SJCRH30 (cell line): Measurements from ENCODE around the gene FAHD1. TPM values are rescaled to one million over a fixed set of nuclear protein-coding genes. Genes with fewer than 3 reads are reported as not detected.

Experiments
- DNase-seq, 2 experiments: peaks; one replicate each; pipeline ENCODE4 v3.0.0-alpha.2; 2015 to 2020
- H3K27ac ChIP-seq: fragments of 250-450 bp; sonication (Bioruptor Pico); 2 replicates; pipeline ENCODE4 v1.5.1; 2020; ENCODE audit warnings: mild to moderate bottlenecking, moderate library complexity
- H3K27me3 ChIP-seq: fragments of 250-450 bp; sonication (Bioruptor Pico); 2 replicates; pipeline ENCODE4 v1.5.1; 2020; ENCODE audit warnings: mild to moderate bottlenecking, moderate library complexity
- H3K36me3 ChIP-seq: fragments of 250-450 bp; sonication (Bioruptor Pico); 2 replicates; pipeline ENCODE4 v1.5.1; 2020; ENCODE audit warnings: mild to moderate bottlenecking, moderate library complexity
- H3K4me1 ChIP-seq: fragments of 250-450 bp; sonication (Bioruptor Pico); 2 replicates; pipeline ENCODE4 v1.5.1; 2020; ENCODE audit warnings: mild to moderate bottlenecking, moderate library complexity
- H3K4me3 ChIP-seq: fragments of 250-450 bp; sonication (Bioruptor Pico); 2 replicates; pipeline ENCODE4 v1.5.1; 2020; ENCODE audit warnings: mild to moderate bottlenecking, moderate library complexity
- H3K9me3 ChIP-seq: fragments of 250-450 bp; sonication (Bioruptor Pico); replicated peaks from 2 replicates; pipeline ENCODE4 v1.5.1; 2020; ENCODE audit warnings: mild to moderate bottlenecking, moderate library complexity
- total RNA-seq: library from RNA; depleted of rRNA; stranded (reverse); fragments of >200 nt; shearing (Covaris generic); gene quantifications from 2 replicates; pipeline ENCODE4 v1.2.3, GENCODE V29; 2014

Gene FAHD1
- total RNA-seq, 1 experiment from 2014 or later: 16.2 TPM

DNA sequence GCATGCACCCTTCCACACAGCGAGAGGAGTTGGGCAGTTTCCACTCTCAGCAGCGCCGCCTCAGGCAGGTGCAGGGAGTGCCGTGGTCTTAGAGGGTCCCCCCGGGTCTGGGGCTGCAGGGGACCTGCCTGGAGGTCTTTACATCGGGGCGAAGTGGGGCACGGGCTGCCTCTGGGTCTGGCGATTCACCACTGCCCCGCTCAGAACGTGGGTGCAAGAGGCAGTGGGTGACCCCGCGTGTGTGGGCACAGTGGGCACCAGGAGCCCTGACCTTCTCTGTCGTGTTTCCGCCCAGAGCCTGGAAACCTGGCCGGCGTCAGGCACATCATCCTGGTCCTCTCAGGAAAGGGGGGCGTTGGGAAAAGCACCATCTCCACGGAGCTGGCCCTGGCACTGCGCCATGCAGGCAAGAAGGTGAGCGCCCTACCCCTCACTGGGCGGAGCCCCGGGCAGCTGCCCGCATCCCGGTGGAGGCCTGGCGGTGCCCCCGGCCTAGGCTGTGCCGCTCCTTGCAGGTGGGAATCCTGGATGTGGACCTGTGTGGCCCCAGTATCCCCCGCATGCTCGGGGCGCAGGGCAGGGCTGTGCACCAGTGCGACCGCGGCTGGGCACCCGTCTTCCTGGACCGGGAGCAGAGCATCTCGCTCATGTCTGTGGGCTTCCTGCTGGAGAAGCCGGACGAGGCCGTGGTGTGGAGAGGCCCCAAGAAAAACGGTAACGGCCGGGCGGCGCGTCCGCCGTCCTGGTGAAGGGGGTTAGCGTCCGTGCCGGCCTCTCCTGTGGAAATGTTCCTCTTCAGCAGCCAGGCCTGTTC is 40.6 kb upstream of the FAHD1 start:
- no peaks in the 10 kb centered on the region for H3K27me3 ChIP-seq
- H3K9me3 ChIP-seq: no peaks in the 10 kb centered on the region
- DNase-seq: peak in 1 of 2 experiments; percentile 1
- H3K36me3 ChIP-seq: peaks cover 3% of the 10 kb centered on the region
- H3K4me1 ChIP-seq: no peaks in the 10 kb centered on the region
- no peak overlapping the region for H3K4me3 ChIP-seq
- no peak overlapping the region for H3K27ac ChIP-seq

DNA sequence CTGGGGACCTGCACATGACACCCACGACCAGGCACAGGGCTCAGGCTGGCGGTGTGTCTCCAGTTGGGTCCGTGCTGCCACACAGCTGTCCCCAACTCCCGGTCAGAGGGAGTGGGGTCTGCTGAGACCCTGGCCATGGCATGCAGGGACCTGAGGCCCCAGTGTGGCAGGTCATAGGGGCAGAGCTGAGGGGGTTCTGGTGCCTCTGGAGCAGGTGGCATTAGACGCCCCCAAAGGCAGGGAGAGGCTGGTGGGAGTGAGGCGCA is 40.0 kb upstream of the FAHD1 start:
- Histone ChIP-seq H3K4me3 (no peak overlapping the region), H3K36me3 (peaks cover 3% of the 10 kb centered on the region), H3K27me3 (no peaks in the 10 kb centered on the region)

DNA sequence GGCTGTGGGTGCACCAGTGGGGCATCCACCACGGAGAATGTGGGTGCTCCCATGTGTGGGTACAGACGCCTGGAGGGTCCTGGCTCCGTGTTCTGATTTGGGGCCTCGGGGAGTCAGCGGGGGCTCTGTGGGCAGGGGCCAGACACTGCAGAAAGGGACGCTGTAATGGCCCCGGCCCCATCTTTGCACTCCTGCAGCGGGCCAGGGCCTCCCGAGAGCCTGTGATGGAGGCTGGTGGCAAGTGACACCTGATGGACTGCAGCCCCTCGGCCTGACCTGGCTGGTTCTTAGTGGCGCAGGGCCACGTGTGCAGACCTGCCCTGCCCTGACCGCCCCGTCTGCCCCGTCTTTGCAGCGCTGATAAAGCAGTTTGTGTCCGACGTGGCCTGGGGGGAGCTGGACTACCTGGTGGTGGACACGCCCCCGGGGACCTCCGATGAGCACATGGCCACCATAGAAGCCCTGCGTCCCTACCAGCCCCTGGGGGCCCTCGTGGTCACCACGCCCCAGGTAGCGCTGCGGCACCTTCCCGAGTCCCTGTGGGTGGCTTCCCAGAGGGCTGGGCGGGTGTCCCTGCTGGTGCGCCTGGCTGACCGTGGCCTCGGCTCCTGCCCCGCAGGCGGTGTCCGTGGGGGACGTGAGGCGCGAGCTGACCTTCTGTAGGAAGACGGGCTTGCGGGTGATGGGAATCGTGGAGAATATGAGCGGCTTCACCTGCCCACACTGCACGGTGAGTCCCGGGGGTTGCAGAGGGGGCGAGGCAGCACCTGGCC is 39.5 kb upstream of the FAHD1 start:
- Histone ChIP-seq H3K36me3 (peaks cover 3% of the 10 kb centered on the region), H3K27ac (no peak overlapping the region)
- DNase-seq: peak in 1 of 2 experiments; percentile 2

More for the DNA sequence above, 40.0 kb upstream of the FAHD1 start:
- Histone ChIP-seq H3K9me3 (no peaks in the 10 kb centered on the region), H3K27ac (no peak overlapping the region), H3K4me1 (no peaks in the 10 kb centered on the region)
- no peak for DNase-seq

DNA sequence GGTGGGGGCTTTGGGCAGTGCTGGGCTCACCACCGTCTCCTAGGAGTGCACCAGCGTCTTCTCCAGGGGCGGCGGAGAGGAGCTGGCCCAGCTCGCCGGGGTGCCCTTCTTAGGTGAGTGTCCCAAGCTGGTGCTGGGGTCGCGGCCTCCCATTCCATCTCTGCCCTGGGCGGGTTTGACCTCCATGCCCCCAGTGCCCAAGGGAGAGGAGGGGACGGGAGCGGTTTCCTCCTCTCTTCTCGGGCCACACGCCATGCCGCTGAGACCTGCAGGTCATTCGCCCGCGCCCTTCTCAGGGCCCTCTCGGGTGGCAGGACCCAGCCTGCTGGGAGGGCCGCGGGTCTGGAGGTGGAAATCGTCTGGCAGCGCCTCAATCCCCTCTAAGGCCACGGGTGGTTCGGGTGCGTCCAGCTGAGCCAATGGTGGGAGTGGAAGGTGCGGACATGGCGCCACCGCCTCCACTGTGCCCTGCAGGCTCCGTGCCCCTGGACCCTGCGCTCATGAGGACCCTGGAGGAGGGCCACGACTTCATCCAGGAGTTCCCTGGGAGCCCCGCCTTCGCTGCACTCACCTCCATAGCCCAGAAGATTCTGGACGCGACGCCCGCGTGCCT is 38.8 kb upstream of the FAHD1 start:
- Histone ChIP-seq H3K9me3 (no peaks in the 10 kb centered on the region), H3K27ac (no peak overlapping the region), H3K4me3 (no peak overlapping the region), H3K27me3 (no peaks in the 10 kb centered on the region), H3K4me1 (no peaks in the 10 kb centered on the region), H3K36me3 (peaks cover 3% of the 10 kb centered on the region)
- DNase-seq: peak in 1 of 2 experiments; percentile 1

More for the DNA sequence above, 39.5 kb upstream of the FAHD1 start:
- no peaks in the 10 kb centered on the region for H3K9me3 ChIP-seq
- no peaks in the 10 kb centered on the region for H3K27me3 ChIP-seq
- no peak overlapping the region for H3K4me3 ChIP-seq
- no peaks in the 10 kb centered on the region for H3K4me1 ChIP-seq

DNA sequence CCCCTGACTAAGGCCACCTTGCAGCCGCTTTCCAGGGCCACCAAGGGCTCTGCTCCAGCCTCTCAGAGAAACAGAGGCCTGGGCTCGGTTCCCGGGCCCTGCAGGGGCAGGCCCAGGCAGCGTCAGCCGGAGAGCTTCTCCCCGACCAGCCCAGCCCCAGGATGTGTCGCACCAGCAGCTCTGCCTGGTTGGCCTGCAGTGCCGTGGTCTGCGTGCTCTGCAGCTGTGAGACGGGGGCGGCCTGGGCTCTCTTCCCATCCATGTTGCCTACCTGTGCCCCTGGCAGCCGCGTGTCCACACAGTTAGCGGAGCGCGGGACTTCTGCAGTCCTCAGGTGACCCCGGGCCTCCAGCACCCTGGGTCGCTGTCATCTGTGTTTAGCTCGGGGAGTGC is 38.3 kb upstream of the FAHD1 start:
- H3K4me3 ChIP-seq: no peak overlapping the region
- H3K4me1 ChIP-seq: no peaks in the 10 kb centered on the region
- no peaks in the 10 kb centered on the region for H3K9me3 ChIP-seq
- H3K27ac ChIP-seq: no peak overlapping the region
- peaks cover 3% of the 10 kb centered on the region for H3K36me3 ChIP-seq
- H3K27me3 ChIP-seq: no peaks in the 10 kb centered on the region
- peak in 1 of 2 experiments; percentile 1 for DNase-seq

DNA sequence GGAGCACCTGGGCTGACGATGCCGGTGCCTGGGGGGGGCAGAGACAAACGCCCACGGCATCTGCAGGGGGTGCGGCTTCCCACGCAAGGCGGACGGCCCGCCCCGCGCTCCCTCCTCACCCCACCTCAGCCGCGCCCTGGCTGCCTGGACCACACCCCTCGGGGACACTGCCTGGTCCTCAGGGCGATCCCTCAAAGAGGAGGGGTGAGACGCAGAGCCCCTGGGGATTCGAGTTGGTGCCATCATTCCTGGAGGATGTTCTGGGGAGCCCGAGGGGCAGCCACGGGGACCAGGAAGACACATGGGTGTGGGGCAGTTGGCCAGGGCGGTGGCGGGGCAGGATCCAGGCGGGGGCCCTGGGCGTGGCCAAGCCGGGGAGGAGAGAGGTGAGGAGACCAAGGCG is 37.4 kb upstream of the FAHD1 start:
- H3K4me1 ChIP-seq: peaks cover 5% of the 10 kb centered on the region; the same call in 1 of the 2 replicates
- no peak for DNase-seq
- no peaks in the 10 kb centered on the region for H3K9me3 ChIP-seq
- no peak overlapping the region for H3K4me3 ChIP-seq
- peaks cover 3% of the 10 kb centered on the region for H3K36me3 ChIP-seq
- H3K27me3 ChIP-seq: no peaks in the 10 kb centered on the region
- no peak overlapping the region for H3K27ac ChIP-seq

DNA sequence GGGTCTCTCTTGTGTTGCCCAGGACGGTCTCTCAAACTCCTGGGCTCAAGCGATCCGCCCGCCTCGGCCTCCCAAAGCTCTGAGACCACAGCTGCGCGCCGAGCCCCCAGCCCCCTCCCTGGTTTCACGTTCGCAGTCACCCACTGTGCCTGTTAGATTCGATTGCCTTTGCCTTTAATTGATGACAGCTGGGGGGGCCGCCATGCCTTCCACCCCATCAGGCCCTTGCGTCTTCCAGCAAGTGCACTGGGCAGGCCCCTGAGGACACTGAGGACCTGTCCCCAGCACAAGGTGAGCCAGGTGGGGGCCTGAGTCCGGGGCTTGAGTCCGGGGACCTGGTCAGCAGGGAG is 36.8 kb upstream of the FAHD1 start:
- Histone ChIP-seq H3K36me3 (peaks cover 3% of the 10 kb centered on the region), H3K4me3 (no peak overlapping the region), H3K27ac (no peak overlapping the region)

DNA sequence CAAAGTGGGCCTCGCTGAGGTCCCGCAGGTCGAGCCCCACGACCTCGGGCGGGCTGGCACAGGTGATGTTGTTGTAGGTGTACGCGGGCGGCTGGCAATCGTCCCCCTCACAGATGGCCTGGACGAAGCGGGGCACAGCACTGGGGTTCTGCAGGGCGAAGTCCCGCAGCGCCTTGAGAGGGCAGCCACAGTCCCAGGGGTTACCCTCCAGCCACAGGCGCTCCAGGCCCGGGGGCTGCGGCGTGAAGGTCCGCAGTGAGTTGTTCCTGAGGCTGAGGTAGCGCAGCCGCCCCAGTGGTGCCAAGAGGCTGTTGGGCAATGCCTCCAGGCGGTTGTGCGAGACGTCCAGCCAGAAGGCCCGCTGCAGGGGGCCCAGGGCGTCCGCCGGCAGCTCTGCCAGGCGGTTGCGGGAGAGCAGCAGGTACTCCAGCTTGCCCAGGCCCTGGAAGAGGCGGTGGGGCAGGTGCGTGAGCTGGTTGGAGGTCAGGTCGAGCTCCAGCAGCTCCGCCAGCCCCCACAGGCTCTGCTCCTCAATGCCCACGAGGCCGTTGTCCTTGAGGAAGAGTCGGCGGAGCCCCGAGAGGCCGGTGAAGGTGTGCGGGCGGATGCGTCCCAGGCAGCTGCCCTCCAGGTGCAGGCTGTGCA is 36.3 kb upstream of the FAHD1 start:
- H3K36me3 ChIP-seq: peaks cover 3% of the 10 kb centered on the region
- no peak for DNase-seq

More for the DNA sequence above, 36.8 kb upstream of the FAHD1 start:
- no peak for DNase-seq
- peaks cover 9% of the 10 kb centered on the region; the same call in 1 of the 2 replicates for H3K4me1 ChIP-seq
- H3K9me3 ChIP-seq: no peaks in the 10 kb centered on the region
- no peaks in the 10 kb centered on the region for H3K27me3 ChIP-seq

DNA sequence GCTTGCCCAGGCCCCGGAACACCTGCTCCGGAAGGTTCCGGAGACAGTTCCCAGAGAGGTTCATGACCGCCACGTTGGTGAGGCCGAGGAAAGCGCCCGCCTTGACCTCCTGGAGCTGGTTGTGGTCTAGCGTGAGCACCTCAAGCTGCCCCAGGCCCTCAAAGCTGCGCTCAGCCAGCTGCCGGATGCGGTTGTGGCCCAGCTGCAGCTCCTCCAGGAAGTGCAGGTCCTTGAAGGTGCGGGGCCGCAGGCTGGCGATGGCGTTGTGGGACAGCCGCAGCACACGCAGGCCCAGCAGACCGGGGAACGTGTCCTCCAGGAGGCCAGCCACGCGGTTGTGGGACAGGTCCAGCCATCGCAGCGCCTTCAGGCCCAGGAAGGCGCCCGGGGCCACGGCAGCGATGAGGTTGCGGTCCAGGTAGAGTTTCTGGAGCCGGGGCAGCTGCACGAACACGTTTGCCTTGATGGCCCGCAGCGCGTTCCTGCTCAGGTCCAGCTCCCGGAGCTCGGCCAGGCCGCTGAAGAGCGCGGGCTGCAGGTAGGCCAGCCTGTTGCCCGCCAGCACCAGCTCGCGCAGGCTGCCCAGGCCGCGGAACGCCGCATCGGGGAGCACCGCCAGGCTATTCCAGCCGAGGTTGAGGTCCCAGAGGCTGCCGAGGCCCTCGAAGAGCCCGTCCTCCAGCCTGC is 35.6 kb upstream of the FAHD1 start:
- no peak for DNase-seq
- H3K9me3 ChIP-seq: no peaks in the 10 kb centered on the region
- peaks cover 9% of the 10 kb centered on the region; the same call in 1 of the 2 replicates for H3K4me1 ChIP-seq
- H3K27me3 ChIP-seq: no peaks in the 10 kb centered on the region
- H3K36me3 ChIP-seq: peaks cover 3% of the 10 kb centered on the region
- H3K4me3 ChIP-seq: no peak overlapping the region
- H3K27ac ChIP-seq: no peak overlapping the region

More for the DNA sequence above, 36.3 kb upstream of the FAHD1 start:
- Histone ChIP-seq H3K27me3 (no peaks in the 10 kb centered on the region), H3K27ac (no peak overlapping the region), H3K9me3 (no peaks in the 10 kb centered on the region), H3K4me1 (peaks cover 9% of the 10 kb centered on the region; the same call in 1 of the 2 replicates), H3K4me3 (no peak overlapping the region)

DNA sequence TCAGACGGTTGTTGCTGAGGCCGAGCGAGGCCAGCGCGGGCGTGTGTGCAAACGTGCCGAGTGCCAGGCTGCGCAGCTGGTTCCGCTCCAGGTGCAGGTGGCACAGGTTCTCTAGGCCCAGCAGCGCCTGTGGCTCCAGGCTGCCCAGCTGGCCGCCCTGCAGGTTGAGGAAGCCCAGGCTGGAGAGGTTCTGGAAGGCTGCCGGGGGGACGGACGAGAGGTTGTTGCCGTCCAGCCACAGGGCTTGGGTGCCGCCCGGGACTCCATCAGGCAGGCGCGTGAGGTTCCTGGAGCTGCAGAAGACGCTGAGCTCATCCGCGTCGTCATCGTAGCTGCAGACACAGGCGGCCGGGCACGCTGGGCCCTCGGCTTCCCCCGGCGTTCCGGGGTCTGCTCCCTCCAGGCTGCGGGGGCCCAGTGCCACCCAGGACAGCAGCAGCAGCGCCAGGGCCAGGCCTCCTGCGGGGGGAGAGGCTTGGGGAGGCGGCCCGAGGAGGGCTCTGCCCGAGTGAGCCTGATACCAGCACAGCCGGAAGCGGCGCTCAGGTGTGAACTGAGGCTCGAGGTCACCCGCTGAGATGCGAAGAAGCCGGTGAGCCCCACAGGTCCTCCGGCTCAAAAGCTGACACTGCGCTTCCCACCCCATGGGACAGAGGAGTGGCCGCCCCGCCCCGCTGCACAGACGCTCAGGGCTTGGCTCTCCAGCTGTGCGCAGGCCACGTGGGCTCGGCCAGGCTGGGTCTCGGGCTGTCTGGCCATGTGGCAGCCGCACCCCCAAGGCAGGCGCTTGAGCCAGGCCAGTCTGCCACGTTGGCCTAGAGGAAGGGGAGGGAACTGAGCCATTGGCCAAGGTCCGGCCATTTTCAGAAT is 34.8 kb upstream of the FAHD1 start:
- no peak overlapping the region for H3K4me3 ChIP-seq
- peaks cover 3% of the 10 kb centered on the region; the same call in 1 of the 2 replicates for H3K36me3 ChIP-seq
- no peaks in the 10 kb centered on the region for H3K27me3 ChIP-seq
- no peak for DNase-seq
- H3K4me1 ChIP-seq: peaks cover 9% of the 10 kb centered on the region; the same call in 1 of the 2 replicates
- H3K27ac ChIP-seq: no peak overlapping the region
- no peaks in the 10 kb centered on the region for H3K9me3 ChIP-seq

DNA sequence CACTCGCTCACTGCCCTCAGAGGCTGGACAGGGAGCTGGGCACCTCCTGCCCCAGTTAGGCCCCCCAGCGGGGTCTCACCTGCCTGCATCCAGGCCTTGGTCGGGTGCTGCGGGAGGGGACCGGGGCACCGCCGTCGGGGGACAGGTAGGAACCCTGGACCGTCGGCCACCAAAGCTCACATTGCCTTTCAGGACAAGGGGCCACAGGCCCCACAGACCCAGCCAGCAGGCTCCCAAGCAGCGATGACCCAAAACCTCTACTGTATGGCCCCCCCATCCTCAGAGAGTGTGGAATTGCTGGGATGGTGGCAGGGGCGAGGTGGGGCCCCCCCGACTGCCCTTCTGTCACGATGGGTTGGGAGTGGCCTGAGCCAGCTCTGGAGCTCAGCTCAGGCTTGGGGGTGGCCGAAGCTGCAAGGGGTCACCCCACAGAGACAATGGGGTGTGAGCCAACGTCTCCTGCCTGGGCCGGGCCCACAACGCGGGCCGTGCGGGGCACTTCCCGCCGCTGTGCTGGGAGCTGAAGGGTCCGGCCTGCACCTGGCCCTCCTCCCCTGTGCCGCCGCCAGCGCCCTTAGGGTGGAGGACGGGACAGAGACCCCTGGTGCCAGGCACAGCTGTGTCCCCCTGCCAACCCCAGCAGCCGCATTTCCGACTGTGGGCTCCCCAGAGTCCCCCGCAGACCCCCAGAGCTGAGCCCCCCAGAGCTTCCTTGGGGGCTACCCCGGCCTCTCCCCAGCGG is 34.0 kb upstream of the FAHD1 start:
- Histone ChIP-seq H3K27me3 (no peaks in the 10 kb centered on the region), H3K9me3 (peaks cover 3% of the 10 kb centered on the region; the same call in 1 of the 2 replicates), H3K4me1 (peaks cover 9% of the 10 kb centered on the region; the same call in 1 of the 2 replicates), H3K27ac (no peak overlapping the region), H3K4me3 (no peak overlapping the region), H3K36me3 (peaks cover 3% of the 10 kb centered on the region; the same call in 1 of the 2 replicates)
- no peak for DNase-seq

DNA sequence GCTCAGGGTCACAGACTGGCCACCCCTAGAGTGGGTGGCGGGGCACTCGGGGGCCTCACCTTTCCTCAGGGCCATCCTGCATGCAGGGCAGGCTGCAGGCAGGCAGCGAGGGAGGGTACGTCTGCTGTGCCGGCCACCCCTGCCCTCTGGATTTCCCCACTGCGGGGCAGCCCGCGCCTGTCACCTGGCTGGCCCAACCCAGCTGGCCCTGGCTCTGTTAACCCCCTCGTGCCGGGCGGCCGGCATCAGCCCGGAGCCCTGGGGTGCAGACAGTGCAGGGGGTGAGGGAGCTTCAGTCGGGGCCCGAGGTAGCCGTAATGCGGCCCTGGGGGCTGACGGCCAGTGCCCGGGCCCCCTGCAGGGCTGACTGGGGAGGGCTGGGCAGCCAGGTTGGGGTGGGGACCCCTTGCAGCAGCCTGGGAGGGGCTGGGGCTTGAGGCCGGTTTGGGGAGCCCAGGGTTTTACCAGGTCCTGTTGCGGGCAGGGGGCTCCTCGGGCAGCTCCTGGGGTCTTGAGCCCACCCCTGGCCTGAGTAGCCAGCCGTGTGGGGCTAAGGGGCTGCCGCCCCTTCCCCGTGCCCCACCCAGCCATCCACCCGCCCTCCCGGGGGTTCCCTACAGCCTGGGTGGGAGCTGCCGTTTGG is 33.3 kb upstream of the FAHD1 start, which contains the start of gene IGFALS:
TSS of gene IGFALS (minus strand) at position 128 of the 643 bp plus-strand sequence. CDS start at position 75, 53 bp downstream.
- H3K27me3 ChIP-seq: no peaks in the 10 kb centered on the region
- peaks cover 3% of the 10 kb centered on the region; the same call in 1 of the 2 replicates for H3K36me3 ChIP-seq
- peaks cover 4% of the 10 kb centered on the region; the same call in 1 of the 2 replicates for H3K9me3 ChIP-seq
- H3K4me1 ChIP-seq: peaks cover 9% of the 10 kb centered on the region; the same call in 1 of the 2 replicates
- DNase-seq: no peak
- H3K4me3 ChIP-seq: no peak within 1 kb of the TSS
- no peak within 1 kb of the TSS for H3K27ac ChIP-seq
